Mucosa of descending colon (tissue), 3 donors: Measurements from ENCODE around the gene EVA1A. TPM values are rescaled to one million over a fixed set of nuclear protein-coding genes. Genes with fewer than 3 reads are reported as not detected.

Experiments
- ATAC-seq: fragments of 200-7000 bp; cut with Tn5 transposase; one replicate; pipeline ENCODE4 v1.9.1; 2020; ENCODE audit warnings: mild to moderate bottlenecking, moderate library complexity
- DNase-seq, 3 donors: peaks; one replicate each; pipeline ENCODE4 v3.0.0-alpha.2; 2020
- H3K36me3 ChIP-seq: fragments of 200-600 bp; one replicate; pipeline ENCODE4 v1.8.0; 2021; ENCODE audit warnings: low read depth, mild to moderate bottlenecking
- H3K4me1 ChIP-seq: fragments of 200-600 bp; one replicate; pipeline ENCODE4 v1.8.0; 2021; ENCODE audit warnings: low read depth, mild to moderate bottlenecking
- H3K4me3 ChIP-seq: fragments of 200-600 bp; one replicate; pipeline ENCODE4 v1.8.0; 2021; ENCODE audit warnings: mild to moderate bottlenecking
- H3K9me3 ChIP-seq: fragments of 200-600 bp; one replicate; pipeline ENCODE4 v1.8.0; 2021; ENCODE audit warnings: mild to moderate bottlenecking
- intact Hi-C, 2 donors: fragments of 100-400 bp; cut with DNase I in 1 of 2; cut with micrococcal nuclease in 1 of 2; formaldehyde crosslinking; loops; one replicate each; pipeline versions ENCODE4 v1.11.0 to v1.11.1; 2022; cut with DNase I, micrococcal nuclease
- total RNA-seq, 3 donors: library from RNA; stranded (reverse); fragmentation: NEBNext Ultra II Directional in 2 of 3; extraction: Animal tissue kit (Norgen Biotek cat#: 25700) in 2 of 3; gene quantifications; one replicate each; pipeline versions ENCODE4 v1.2.1 to v1.2.4, GENCODE V29; 2021 to 2023
- TF ChIP-seq, protein P1 (sequence below): fragments of 200-600 bp; IDR thresholded peaks from one replicate; pipeline ENCODE4 v1.8.0; 2022; ENCODE audit warnings: antibody characterized with exemption, mild to moderate bottlenecking
- donor health status: DM: no; HTN: no; CAD: no; lungs with moderate emphysema.
- donor health status: DM: no; HTN: no; CAD: no.
- donor health status: DM: no; HTN: yes; CAD: no.

EVA1A gene
- total RNA-seq, 3 donors from 2014 or later: 0.72 to 1.3 TPM; not detected in 1

DNA sequence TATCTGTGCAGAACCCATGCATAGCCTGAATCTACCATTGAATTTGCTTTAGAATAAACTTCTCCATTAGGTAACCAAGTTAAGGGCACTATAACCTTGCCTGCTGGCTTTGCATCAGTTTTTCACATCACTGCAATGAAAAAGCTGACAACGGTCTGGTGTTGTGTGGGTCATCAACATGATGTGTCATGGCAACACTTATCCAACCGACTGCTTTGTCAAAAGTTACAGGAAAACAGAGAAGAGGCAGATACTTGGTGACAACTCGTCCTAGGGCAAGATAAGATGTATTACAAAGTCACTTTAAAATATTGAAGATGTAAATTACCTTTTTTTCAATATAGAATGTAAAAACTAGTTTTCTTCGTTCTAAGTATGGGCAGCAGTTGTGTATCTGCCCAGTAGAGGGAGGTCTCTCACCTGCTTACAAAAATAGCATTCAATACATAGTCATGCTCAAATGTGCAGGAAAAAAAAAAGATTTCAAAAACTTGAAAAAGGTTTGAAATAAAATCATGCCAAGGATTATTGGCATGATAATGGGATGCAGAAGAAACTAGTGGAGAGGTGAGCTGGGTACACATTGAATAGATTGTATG lies 96.3 kb downstream of the EVA1A start:
- no peaks in the 10 kb centered on the region for H3K9me3 ChIP-seq
- H3K4me1 ChIP-seq: no peaks in the 10 kb centered on the region
- TF ChIP-seq, protein P1, sequence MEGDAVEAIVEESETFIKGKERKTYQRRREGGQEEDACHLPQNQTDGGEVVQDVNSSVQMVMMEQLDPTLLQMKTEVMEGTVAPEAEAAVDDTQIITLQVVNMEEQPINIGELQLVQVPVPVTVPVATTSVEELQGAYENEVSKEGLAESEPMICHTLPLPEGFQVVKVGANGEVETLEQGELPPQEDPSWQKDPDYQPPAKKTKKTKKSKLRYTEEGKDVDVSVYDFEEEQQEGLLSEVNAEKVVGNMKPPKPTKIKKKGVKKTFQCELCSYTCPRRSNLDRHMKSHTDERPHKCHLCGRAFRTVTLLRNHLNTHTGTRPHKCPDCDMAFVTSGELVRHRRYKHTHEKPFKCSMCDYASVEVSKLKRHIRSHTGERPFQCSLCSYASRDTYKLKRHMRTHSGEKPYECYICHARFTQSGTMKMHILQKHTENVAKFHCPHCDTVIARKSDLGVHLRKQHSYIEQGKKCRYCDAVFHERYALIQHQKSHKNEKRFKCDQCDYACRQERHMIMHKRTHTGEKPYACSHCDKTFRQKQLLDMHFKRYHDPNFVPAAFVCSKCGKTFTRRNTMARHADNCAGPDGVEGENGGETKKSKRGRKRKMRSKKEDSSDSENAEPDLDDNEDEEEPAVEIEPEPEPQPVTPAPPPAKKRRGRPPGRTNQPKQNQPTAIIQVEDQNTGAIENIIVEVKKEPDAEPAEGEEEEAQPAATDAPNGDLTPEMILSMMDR: peak; percentile 17
- DNase-seq: peak in 1 of 3 donors; percentile 2
- ATAC-seq: no peak
- no peak overlapping the region for H3K4me3 ChIP-seq
- intact Hi-C loops: no loop called here
- H3K36me3 ChIP-seq: no peaks in the 10 kb centered on the region

DNA sequence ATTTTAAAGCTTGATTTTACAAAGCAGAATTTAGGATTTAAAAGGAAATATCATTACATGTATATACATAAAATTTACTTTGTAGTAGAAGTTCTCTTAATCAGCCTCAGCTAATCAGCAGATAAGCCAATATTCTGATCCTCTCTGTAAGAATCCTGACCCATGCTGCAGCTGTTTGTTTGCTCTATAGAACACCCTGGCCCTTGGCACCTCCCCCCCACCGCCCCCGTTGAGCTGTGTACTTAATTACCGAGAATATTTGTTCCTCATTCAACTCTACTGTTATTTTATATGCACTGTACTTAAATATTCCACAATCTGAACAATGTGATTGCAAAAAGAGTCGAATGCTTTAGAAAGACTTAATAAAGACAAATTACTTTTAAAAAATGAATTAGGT lies 98.0 kb downstream of the EVA1A start:
- Histone ChIP-seq H3K9me3 (no peaks in the 10 kb centered on the region), H3K36me3 (no peaks in the 10 kb centered on the region), H3K4me1 (no peaks in the 10 kb centered on the region), H3K4me3 (no peak overlapping the region)
- no peak for DNase-seq
- TF ChIP-seq, protein P1: no peak
- no peak for ATAC-seq
- intact Hi-C loops: no loop called here

DNA sequence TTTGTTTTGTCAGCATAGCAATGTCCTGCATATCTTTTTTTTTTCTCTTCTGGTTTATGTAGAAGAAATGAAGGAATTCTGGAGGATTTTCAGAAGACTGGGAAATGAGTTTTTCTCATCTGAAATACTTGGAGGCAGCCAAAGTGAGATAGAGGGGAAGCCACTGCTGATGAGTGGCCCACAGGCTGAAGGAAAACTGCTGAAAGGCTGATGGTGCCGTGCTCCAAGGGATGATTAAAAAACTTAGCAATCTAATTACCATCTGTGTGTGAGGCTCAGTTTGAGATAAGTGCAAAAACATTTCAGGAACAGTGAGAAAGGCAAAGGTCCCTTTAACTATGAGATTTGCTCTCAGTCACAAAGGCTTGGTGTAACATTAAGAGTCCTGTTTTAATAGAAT lies 98.5 kb downstream of the EVA1A start:
- Histone ChIP-seq H3K4me1 (no peaks in the 10 kb centered on the region), H3K36me3 (no peaks in the 10 kb centered on the region), H3K9me3 (no peaks in the 10 kb centered on the region), H3K4me3 (no peak overlapping the region)
- ATAC-seq (no peak), DNase-seq (no peak)
- intact Hi-C loops: no loop called here
- TF ChIP-seq, protein P1: no peak

DNA sequence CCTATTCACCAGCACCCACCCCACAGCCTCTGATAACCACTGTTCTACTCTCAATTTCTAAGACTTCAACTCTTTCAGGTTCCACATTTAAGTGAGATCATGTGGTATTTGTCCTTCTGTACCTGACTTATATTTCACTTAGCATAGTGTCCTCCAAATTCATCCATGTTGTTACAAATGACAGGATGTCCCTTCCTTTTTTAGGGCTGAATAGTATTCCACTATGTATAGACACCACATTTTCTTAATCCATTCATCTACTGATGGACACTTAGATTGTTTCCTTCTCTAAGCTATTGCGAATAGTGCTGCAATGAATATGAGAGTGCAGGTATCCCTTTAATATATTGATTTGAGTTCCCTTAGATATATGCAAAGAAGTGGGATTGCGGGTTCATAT lies 100.1 kb downstream of the EVA1A start:
- TF ChIP-seq, protein P1: no peak
- intact Hi-C loops: no loop called here
- no peaks in the 10 kb centered on the region for H3K9me3 ChIP-seq
- no peak overlapping the region for H3K4me3 ChIP-seq
- no peaks in the 10 kb centered on the region for H3K36me3 ChIP-seq
- DNase-seq: no peak
- H3K4me1 ChIP-seq: no peaks in the 10 kb centered on the region
- ATAC-seq: no peak

DNA sequence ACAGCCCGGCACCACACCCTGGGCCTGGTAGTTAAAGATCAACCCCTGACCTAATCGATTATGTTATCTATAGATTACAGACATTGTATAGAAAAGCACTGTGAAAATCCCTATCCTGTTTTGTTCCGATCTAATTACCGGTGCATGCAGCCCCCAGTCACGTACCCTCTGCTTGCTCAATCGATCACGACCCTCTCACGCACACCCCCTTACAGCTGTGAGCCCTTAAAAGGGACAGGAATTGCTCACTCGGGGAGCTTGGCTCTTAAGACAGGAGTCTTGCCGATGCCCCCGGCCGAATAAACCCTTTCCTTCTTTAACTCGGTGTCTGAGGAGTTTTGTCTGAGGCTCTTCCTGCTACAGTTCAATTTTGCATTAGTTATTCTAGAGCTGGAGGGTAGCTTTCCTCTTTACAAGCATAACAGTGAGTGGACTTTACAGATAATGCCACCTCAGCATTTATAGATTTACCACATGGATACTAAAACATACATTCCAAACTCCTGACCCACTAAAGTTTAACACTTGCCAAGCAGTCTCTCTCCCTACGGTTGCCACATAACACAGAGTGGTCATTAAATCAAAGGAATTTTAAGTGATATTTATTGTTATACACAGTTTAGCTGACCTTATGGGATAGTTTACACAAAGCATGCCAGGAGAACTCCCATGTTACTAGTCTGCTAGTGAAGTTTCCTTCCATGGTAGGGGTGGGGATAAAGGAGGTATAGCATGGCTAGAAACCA lies 101.0 kb downstream of the EVA1A start:
- no peak overlapping the region for H3K4me3 ChIP-seq
- H3K4me1 ChIP-seq: no peaks in the 10 kb centered on the region
- intact Hi-C loops: no loop called here
- no peak for ATAC-seq
- no peaks in the 10 kb centered on the region for H3K9me3 ChIP-seq
- H3K36me3 ChIP-seq: no peaks in the 10 kb centered on the region
- TF ChIP-seq, protein P1: no peak
- no peak for DNase-seq
